ENCODE data around the gene ISL2.

Gene ISL2

DNA sequence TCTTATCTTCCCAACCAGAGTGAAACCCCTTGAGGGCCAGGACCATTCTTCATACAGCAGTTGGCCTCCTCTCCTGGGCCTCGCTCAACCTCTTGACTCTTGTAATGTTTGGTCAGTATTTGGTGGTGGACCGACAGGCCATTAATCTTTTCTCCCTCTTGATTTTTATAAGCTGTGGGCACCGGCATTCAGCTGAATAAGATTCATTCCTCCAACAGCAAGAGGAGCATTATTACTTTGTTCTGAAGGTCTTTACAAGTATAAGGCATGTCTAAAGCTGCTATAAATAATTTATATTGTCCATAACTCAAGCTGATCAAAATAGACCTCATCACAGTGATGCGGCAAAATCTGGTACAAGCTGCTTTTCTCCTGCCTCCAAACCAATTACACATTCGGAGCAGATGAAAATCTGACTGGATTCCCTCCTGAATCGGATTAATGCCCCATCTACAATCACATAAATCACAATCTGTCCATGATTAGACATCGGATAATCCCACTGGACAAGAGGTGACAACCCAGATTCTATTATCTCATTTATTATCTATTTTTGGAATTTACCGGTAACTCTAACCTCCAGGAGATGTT lies 8.4 kb upstream of the ISL2 start:
- peak; percentile 47 for DNase-seq

DNA sequence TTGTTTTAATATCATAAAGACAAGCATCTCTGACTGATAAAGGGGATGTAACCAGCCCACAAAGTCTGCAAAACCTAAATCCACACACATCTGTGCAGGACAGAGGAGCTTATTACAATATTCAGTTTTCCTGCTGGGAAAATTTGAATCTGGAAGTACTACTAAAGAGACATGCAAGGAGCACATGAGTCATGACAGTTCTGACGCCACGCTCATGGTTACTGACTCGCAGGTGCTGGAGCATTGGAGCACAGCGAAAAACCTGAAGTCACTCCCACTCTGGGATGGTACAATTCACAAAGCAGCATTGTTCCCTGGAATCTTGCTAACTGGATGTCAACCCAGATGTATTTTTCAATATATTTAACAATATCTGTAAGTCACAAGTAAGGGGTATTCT lies 7.6 kb upstream of the ISL2 start:
- no peak for DNase-seq

DNA sequence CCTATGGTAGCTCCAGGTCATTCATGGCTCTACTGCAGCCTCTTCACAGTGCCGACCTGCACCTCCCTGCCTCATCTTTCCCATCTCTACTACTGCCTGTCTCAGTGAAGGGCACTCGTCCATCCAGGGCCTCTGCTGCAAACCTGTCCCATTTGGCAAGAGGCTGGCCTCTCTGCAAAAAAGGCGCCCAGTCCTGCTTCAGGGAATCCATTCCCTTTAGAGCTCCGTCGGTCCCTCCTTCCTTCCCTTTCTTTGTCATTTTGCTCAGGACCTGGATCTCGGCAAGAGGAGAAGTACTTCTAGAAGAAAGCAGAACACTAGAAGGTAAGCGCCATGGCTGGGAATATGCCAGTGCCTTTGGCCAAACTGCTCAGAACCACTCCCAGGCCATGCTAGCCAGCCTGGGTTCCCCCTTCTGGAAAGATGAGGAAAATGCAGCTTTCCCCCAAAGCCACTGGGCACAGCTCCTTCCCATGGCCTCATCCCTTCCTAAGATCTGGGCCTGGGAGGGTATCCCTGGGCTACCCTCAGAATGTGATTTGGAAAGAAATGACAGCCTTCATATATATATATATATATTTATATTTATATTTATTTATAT lies 6.4 kb upstream of the ISL2 start:
- DNase-seq, result no peak

DNA sequence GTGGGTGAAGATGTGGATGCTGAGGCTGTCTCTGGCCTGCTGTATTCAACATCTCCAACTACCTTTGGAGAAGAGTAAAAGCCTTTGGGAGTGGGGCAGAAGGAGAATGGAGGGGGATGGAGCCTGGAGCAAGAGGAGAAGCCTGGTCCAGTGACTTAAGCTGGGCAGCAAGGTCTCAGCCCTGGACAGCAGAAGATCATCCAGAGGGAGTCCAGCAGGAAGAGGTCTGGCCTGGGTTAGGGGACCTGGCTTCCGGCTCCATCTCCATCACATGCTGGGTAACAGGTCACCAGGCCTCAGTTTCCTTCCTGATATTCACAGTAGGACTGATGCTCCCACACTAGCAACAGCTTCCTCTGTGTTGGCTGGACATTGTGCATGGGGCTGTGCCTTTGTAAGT lies 3.8 kb upstream of the ISL2 start:
- no peak for DNase-seq

DNA sequence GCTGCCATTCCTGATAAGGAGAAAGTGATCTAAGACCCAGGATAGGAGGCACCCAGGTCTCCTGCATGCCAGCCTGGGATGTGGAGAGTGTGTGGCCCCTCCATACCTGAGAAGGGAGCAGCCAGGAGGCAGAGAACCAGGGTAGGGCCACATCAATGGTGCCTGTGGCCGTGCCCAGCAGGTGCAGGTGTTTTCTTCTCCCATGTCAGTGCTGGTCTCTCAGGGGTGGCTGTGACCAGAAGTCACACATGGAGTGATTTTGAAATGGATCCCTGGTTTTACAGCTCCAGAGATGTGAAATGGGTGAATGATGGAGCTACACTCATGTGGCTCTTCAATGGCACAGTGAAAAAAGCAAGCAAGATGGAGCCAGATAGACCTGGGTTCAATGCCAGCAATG lies 3.3 kb upstream of the ISL2 start:
- DNase-seq, result no peak

DNA sequence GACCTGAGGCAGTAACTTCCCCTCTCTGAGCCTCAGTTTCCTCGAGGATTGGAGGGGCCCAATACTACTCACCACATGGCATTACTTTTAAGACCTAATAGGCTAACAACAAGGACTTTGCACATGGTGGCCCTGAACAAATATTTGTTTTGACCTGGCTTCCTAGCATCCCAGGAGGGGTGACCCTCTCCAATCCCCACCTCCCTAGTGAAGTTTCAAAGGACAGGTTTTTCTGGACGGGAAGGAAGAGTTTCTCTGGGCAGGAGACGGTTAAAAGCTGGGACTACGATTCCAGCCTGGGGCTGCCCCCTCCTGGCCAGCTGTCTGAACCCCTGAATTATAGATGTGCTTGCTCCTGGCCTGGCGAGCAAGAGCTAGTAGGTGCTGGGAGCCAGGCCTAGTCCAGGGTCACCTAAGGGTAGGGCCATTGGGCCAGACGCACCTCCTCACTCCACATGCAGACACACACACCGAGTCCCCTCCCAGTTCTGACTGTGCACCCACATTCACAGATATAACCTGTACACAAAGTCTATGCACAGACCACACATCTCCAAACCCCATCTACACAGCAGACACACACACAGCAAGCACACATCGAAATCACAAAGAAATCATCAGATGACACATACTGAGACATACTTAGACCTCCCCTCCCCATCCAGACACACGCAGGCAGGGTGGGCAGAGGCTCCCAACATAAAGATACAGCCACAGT lies 2.7 kb upstream of the ISL2 start:
- DNase-seq, result no peak

DNA sequence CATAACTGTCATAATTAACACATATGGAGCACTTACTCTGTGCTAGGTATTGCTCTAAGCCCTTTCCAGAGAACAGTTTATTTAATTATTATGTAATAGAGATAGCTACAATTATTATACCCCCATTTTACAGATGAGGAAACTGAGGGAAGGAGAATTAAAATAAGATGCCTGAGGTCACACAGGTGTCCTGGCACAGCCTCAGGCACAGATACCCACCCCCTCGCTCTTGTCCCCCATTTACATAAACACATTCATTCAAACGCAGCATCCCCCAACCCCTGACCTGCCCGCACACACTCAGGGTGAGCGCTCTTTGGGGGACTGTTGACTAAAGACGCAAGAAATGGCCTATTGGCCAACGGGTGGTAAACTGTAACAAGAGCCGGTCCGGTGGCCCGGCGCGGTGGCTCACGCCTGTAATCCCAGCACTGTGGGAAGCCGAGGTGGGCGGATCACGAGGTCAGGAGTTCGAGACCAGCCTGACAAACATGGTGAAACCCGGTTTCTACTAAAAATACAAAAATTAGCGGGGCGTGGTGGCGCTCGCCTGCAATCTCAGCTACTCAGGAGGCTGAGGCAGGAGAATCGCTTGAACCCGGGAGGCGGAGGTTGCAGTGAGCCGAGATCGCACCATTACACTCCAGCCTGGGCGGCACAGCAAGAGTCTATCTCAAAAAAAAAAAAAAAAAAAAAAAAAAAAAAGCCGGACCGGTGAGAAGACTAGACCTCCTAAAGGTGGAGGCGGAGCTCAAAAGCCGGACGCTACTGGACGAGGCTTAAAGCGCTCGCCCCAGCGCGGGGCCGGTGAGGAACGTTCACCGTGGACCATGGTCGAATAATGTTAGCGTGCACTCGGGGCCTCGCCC lies 1.9 kb upstream of the ISL2 start:
- DNase-seq, result no peak

DNA sequence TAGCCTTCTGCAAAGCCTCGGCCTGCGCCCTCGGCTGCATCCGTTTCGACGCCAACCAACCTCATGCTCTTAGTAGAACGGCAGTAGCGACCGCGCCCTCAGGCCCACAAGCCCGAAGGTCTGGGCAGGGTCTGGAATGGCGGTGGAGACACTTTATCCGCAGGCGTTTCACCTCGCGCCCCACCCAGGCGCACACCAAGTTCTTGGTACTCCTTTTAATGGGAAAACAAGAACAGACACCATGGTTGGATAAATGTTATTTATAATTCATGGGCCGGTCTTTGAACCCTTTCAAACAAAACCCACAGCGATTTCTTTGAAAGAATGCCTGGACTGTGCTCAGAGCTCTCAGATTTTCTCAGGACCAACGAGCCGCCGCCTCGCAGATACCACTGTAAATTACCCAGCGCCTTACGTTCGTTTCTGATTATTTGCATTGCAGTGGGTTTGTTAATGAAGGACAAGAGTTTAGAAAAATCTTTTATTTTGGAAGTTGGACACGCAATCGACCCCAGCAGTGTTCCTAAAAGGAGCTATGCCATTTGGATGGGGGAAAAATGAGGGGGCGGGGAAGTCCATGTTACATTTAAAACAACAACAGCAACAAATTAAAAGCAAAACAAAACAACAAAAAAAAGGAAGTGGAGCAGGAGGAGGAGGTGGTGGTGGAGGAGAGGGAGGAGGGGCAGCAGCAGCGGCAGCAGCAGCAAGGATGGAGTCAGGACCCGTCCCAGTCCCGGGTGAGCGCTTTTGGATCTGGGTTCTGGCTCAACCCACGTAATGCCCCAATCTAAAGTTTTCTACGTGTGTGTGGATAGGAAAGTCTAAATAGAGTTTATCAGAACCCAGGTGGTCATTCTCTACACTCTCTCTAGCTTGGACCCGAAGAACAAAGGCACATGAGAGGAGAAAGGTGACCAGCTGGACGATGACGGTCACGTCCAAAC lies 993 bp upstream of the ISL2 start:
- DNase-seq, result no peak

DNA sequence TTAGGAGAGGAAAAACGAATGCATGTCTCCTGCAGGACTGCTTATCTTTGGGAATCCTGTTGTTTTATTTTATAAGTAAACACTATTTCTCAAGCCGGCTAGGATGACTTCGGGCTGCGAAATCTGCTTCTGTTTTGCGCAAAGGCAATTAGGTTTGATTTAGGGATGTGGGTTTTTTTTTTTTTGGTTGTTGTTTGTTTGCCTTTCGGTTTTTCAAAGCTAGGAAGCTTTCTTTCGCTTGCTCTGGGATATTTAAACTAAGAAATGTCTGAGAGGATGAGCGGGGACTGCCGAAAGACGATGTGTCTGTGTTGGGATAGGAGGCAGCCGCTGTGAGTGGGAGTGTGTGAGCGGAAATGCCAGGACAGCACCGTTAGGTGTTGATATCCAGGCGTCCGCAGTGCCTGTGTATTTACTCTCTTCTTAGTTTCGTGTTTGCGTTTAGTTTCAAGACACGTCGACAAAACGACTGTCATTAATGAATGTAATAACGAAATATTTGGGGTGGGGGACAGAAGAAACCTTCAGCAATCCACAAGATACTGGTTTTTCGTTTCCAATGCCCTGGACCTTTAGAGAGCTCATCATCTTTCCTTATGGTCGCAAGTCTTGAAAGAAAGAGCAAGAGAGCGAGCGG lies 604 bp downstream of the ISL2 start:
- DNase-seq, result peak; percentile 60

DNA sequence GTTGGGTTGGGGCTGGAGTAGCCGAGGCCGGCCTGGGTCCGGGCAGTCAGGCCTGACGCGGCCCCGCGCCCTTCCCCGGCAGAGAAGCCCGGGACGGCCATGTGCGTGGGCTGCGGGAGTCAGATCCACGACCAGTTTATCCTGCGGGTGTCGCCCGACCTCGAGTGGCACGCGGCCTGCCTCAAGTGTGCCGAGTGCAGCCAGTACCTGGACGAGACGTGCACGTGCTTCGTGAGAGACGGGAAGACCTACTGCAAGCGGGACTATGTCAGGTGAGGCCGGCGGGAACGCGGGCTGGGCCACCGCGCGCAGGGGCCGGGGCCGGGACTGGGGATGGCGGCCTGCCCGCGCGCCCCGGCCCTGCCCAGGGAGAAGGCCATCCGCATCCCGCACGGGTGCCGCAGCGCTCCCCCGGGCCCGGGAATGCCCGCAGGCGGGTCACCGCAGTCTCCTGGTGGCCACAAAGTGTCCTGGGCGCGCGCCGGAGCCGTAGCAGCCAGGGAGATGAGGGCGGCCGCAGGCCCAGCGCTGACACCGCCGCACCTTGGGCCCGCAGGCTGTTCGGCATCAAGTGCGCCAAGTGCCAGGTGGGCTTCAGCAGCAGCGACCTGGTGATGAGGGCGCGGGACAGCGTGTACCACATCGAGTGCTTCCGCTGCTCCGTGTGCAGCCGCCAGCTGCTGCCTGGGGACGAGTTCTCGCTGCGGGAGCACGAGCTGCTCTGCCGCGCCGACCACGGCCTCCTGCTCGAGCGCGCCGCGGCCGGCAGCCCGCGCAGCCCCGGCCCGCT lies 1.3 kb downstream of the ISL2 start:
- no peak for DNase-seq

DNA sequence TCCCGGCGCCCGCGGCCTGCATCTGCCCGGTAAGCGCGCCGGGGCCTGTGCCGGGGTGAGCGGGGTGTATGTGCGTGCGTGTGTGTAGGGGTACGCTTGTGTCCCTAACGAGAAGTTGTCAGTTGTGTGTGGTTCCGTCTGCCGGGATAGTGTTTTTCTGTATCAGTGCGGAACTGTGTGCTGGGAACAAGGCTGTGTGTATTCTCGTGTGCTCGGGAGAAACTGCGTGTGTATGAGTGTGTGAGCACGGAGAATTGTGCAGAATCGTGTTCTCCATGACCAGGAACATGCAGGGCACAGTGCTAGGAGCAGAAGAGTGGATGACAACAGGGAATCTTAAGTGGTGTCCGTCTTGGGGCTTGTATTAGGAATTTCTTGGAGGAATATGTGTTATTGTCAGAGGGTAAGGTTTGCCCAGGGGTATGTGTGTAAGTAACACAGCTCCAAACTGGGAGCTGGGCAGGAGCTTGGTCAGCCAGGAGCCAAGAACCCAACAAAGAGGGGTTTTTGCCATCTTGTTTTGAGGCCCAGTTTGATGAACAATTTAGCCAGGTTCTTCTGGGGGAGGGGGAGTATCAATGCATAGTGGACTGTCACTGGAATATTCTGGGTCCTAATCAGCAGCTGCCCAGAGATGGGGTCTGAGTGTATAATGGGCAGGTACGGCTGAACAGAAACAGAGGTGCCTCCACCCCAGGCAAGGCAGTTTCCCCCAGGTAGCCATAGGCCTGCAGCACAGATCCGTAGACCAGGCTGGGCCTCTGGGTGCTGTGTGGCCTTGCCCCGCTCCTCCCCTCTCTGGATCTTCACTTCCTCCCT lies 2.1 kb downstream of the ISL2 start:
- DNase-seq, result no peak

DNA sequence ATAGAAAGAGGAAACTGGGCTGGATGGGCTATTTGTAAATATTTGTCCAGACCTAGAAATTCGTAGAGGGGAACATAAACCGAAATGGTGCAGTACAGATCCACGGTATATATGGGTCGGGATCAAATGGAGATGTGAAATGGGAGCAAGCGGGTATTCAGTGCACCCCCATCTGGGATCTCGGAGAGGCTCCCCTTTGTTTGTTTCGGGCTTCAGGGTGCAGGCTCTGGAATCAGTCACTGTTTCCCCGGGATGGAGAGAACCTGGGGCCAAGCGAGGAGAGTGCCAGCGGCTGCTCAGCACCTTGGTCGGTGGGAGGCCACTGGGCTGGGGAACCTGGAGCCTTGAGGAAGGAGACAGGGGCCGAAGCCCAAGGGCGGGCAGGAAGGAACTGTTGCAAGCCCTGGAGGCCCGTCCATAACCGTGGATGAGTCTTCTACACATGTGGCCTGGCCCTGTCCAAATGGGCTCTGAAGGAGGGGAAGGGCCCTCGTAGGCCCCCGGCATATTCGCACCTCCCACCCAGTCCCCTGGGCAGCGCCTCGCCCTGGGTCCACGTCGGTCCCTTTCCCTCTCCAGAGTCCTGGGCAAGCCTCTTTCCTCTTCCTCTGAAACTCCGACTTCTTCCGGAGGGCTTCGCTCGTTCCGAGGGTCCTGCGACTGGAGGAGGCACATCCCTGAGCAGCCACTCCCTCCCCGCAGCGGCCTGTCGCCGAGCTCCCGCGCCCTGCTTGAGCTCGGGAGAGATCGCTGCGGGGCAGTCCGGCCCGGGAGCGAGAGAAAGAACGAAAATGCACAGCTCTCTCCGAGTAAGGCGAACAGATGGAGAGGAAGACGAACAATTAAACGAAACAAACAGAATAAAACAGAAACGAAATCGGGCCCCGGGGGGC lies 3.0 kb downstream of the ISL2 start:
- no peak for DNase-seq

DNA sequence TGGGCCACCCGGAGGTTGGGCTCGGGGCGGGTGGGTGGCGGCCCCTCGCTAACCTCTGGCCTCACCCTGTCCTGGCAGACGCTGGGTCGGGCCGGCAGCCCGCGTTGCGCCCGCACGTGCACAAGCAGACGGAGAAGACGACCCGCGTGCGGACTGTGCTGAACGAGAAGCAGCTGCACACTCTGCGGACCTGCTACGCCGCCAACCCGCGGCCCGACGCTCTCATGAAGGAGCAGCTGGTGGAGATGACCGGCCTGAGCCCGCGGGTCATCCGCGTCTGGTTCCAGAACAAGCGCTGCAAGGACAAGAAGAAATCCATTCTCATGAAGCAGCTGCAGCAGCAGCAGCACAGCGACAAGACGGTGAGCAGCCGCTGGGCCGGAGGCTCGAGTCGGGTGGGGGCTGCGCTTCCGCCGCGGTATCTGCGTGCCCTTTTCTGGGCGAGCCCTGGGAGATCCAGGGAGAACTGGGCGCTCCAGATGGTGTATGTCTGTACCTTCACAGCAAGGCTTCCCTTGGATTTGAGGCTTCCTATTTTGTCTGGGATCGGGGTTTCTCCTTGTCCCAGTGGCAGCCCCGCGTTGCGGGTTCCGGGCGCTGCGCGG lies 3.7 kb downstream of the ISL2 start:
- DNase-seq, result no peak

DNA sequence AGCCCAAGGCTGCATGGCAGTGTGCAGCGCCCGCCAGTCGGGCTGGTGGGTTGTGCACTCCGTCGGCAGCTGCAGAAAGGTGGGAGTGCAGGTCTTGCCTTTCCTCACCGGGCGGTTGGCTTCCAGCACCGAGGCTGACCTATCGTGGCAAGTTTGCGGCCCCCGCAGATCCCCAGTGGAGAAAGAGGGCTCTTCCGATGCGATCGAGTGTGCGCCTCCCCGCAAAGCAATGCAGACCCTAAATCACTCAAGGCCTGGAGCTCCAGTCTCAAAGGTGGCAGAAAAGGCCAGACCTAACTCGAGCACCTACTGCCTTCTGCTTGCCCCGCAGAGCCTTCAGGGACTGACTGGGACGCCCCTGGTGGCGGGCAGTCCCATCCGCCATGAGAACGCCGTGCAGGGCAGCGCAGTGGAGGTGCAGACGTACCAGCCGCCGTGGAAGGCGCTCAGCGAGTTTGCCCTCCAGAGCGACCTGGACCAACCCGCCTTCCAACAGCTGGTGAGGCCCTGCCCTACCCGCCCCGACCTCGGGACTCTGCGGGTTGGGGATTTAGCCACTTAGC lies 4.3 kb downstream of the ISL2 start:
- DNase-seq, result no peak

DNA sequence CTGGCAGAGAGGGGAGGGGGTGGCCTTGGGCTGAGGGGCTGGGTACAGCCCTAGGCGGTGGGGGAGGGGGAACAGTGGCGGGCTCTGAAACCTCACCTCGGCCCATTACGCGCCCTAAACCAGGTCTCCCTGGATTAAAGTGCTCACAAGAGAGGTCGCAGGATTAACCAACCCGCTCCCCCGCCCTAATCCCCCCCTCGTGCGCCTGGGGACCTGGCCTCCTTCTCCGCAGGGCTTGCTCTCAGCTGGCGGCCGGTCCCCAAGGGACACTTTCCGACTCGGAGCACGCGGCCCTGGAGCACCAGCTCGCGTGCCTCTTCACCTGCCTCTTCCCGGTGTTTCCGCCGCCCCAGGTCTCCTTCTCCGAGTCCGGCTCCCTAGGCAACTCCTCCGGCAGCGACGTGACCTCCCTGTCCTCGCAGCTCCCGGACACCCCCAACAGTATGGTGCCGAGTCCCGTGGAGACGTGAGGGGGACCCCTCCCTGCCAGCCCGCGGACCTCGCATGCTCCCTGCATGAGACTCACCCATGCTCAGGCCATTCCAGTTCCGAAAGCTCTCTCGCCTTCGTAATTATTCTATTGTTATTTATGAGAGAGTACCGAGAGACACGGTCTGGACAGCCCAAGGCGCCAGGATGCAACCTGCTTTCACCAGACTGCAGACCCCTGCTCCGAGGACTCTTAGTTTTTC lies 4.9 kb downstream of the ISL2 start:
- no peak for DNase-seq

DNA sequence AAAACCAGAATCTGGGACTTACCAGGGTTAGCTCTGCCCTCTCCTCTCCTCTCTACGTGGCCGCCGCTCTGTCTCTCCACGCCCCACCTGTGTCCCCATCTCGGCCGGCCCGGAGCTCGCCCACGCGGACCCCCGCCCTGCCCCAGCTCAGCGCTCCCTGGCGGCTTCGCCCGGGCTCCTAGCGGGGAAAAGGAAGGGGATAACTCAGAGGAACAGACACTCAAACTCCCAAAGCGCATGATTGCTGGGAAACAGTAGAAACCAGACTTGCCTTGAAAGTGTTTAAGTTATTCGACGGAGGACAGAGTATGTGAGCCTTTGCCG lies 5.4 kb downstream of the ISL2 start:
- no peak for DNase-seq

DNA sequence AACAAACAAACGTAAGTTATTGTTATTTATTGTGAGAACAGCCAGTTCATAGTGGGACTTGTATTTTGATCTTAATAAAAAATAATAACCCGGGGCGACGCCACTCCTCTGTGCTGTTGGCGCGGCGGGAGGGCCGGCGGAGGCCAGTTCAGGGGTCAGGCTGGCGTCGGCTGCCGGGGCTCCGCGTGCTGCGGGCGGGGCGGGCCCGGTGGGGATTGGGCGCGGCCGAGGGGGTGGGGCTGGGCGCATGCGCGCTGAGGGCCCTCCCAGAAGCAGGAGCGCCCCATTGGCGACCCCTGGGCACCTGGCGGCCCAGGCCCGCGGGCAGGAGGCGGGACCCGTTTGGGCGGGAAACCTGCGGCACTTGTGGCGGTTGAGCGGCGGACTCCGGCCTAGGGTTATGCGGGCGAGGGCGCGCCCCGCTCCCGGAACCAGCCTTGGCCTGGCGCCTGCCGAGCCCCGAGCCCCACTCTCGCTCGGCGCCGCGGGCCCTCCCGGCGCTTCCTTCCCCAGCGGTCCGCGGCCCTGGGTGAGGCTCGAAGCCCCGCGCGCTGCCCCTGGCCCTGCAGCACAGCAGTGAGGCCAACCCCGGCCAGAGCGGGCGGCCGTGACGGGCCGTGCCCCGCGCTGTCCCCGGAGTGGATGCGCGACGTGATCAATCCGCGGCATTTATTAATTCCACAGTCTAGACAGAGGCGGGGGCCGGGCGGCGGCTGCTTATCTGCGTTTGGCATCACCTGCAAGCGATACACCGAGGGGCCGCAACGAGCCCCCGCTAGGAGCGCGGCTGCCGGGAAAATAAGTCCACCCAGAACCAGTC lies 6.0 kb downstream of the ISL2 start:
- DNase-seq, result no peak
